NCI-H748 treated with DMSO at 0.1 percent for 48 hours (cell line): ENCODE data around the gene SNURF.
"Not testable (repeated sequence)": the region's sequence is repeated elsewhere in the genome, so short reads cannot be mapped to it uniquely, and the experiment has no call there.

Experiments used
- DNase-seq: peaks from one replicate; lab custom pipeline; 2025; lab: John Stamatoyannopoulos, UW

Gene SNURF

GRCh38 chr15:24954783-24955530 is at the start of gene SNURF, which contains the start of gene SNRPN:
Gene SNURF, plus strand, starts transcription at chr15:24954987. Its CDS starts 62 bp downstream, at chr15:24955049.
Gene SNRPN, plus strand, starts transcription at chr15:24954987. Its CDS starts 19,467 bp downstream, at chr15:24974454.
- DNase-seq, result no peak

- no peak for DNase-seq
These were observed 38.3 kb upstream of the SNURF start for GRCh38 chr15:24916305-24917009.

- no peak for DNase-seq
These were observed 37.4 kb upstream of the SNURF start for GRCh38 chr15:24917431-24917830.

- DNase-seq, result no peak
These were observed 35.3 kb upstream of the SNURF start for GRCh38 chr15:24919446-24919845.

- not testable (repeated sequence) for DNase-seq
These were observed 32.0 kb upstream of the SNURF start for GRCh38 chr15:24922781-24923180.

GRCh38 chr15:24924153-24924552 is 30.6 kb upstream of the SNURF start:
- DNase-seq, result no peak

GRCh38 chr15:24924621-24925020 is 30.2 kb upstream of the SNURF start:
- no peak for DNase-seq

- DNase-seq, result not testable (repeated sequence)
These were observed 22.7 kb upstream of the SNURF start for GRCh38 chr15:24931874-24932732.

GRCh38 chr15:24933716-24934115 is 21.1 kb upstream of the SNURF start:
- DNase-seq, result no peak

GRCh38 chr15:24938224-24938623 is 16.6 kb upstream of the SNURF start:
- not testable (repeated sequence) for DNase-seq

- no peak for DNase-seq
These were observed 14.6 kb upstream of the SNURF start for GRCh38 chr15:24940236-24940635.

GRCh38 chr15:24943361-24943760 is 11.4 kb upstream of the SNURF start:
- DNase-seq, result no peak

- DNase-seq, result no peak
These were observed 9.8 kb upstream of the SNURF start for GRCh38 chr15:24944954-24945353.

GRCh38 chr15:24945711-24946110 is 9.1 kb upstream of the SNURF start:
- DNase-seq, result no peak

- DNase-seq, result no peak
These were observed 6.3 kb upstream of the SNURF start for GRCh38 chr15:24948495-24948894.

GRCh38 chr15:24955531-24955921 is 739 bp downstream of the SNURF start:
- DNase-seq, result no peak

GRCh38 chr15:24956111-24956838 is 1.5 kb downstream of the SNURF start:
- no peak for DNase-seq

GRCh38 chr15:24957691-24958090 is 2.9 kb downstream of the SNURF start:
- DNase-seq, result no peak

- DNase-seq, result no peak
These were observed 7.2 kb downstream of the SNURF start for GRCh38 chr15:24961967-24962366.

- DNase-seq, result no peak
These were observed 8.1 kb downstream of the SNURF start for GRCh38 chr15:24962880-24963279.

GRCh38 chr15:24966364-24967103 is 11.7 kb downstream of the SNURF start:
- DNase-seq, result no peak
